T-helper 1 cell treated with Interleukin-12 subunit alpha and Interleukin-12 subunit beta and Interleukin-4 antibody, amounts not matched to agents 30 μg/mL and 1 μg/mL, for 36 hours (primary cell): ENCODE data around the gene MEF2B.
"Not testable (repeated sequence)": the region's sequence is repeated elsewhere in the genome, so short reads cannot be mapped to it uniquely, and the experiment has no call there.

ENCODE experiments used
- H3K27ac Mint-ChIP-seq: one replicate; pipeline ENCODE4 v1.8.0; 2021; ENCODE audit warnings: mild to moderate bottlenecking, mixed read lengths
- H3K27me3 Mint-ChIP-seq: one replicate; pipeline ENCODE4 v1.8.0; 2021; ENCODE audit warnings: low read depth, mixed read lengths
- H3K36me3 Mint-ChIP-seq: one replicate; pipeline ENCODE4 v1.8.0; 2021; ENCODE audit warnings: low read depth, mixed read lengths
- H3K4me1 Mint-ChIP-seq: one replicate; pipeline ENCODE4 v1.8.0; 2021; ENCODE audit warnings: low read depth, mixed read lengths
- H3K4me3 Mint-ChIP-seq: one replicate; pipeline ENCODE4 v1.8.0; 2021; ENCODE audit warnings: mild to moderate bottlenecking, moderate library complexity, mixed read lengths
- H3K9me3 Mint-ChIP-seq: one replicate; pipeline ENCODE4 v1.8.0; 2021; ENCODE audit warnings: mixed read lengths

MEF2B gene

GRCh38 chr19:19137556-19138108 is 32.4 kb downstream of the MEF2B start:
- Mint-ChIP-seq H3K4me3 (peak overlapping the region; percentile 98), H3K9me3 (no peaks in the 10 kb centered on the region), H3K27ac (peak overlapping the region; percentile 96), H3K4me1 (peaks cover 28% of the 10 kb centered on the region), H3K27me3 (no peaks in the 10 kb centered on the region), H3K36me3 (peaks cover 3% of the 10 kb centered on the region)

DNA sequence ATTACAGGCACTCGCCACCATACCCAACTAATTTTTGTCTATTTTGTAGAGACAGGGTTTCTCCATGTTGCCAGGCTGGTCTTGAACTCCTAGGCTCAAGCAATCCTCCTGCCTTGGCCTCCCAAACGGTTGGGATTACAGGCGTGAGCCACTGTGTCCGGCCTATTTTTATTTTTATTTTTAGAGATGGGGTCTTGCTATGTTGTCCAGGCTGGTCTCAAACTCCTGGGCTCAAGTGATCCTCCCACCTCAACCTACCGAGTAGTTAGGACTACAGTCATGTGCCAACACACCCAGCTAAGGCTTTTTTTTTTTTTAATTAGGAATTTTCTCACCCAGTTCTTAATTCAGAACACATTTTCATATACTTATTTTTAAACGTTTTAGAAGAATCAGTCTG is 34.4 kb downstream of the MEF2B start:
- Mint-ChIP-seq H3K36me3 (peaks cover 13% of the 10 kb centered on the region), H3K4me1 (peaks cover 28% of the 10 kb centered on the region)
- H3K27ac Mint-ChIP-seq, H3K27me3 Mint-ChIP-seq, H3K4me3 Mint-ChIP-seq, H3K9me3 Mint-ChIP-seq: not testable (repeated sequence)

DNA sequence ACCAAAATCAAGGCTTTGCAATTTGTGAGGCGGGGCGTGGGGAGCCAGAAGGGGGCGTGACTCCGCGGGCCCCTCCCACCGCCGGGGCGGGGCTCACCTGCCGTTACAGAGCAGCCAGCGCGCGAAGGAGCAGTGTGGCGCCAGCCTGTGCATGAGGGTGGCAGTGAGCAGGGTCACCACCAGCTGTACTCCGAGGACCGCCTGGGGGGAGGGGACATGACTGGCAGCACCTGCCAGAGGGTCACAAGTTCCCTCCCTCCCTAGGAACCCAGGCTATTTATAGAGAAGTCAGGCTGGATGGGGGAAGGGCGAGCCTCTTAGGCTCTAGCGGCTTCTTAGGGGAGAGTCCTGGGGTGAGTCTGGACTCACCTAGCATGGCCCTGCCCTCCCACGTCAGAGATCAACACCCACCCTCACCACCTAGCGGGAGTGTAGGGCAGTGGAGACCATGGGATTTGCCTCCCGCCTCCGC is 35.3 kb downstream of the MEF2B start:
- no peak overlapping the region for H3K4me3 Mint-ChIP-seq
- H3K27ac Mint-ChIP-seq = no peak overlapping the region
- H3K27me3 Mint-ChIP-seq = no peaks in the 10 kb centered on the region
- H3K4me1 Mint-ChIP-seq = peaks cover 28% of the 10 kb centered on the region
- H3K9me3 Mint-ChIP-seq = peaks cover 8% of the 10 kb centered on the region
- peaks cover 13% of the 10 kb centered on the region for H3K36me3 Mint-ChIP-seq

GRCh38 chr19:19133985-19134384 is 36.1 kb downstream of the MEF2B start:
- Mint-ChIP-seq H3K4me1 (peaks cover 22% of the 10 kb centered on the region), H3K27ac (no peak overlapping the region), H3K9me3 (peaks cover 8% of the 10 kb centered on the region), H3K27me3 (no peaks in the 10 kb centered on the region), H3K36me3 (peaks cover 13% of the 10 kb centered on the region), H3K4me3 (no peak overlapping the region)

DNA sequence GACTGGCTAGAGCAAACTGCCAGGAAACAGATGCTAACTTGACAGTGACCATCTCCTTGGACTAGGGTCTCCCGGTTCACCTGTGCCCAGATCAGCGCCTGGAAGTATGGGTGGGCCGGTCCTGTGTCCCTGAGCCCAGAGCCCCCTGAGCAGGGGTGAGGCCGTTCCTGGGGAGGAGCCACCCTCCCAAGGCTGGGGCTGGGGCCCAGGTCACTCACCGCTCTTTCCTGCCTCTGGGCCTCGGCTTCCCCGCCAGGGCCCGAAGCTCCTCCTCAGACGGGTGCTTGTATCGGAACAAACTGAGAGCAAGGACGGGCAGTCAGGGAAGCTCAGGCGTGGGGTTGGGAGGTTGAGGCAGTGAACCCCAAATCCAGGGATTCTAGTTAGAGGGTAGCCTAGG is 37.2 kb downstream of the MEF2B start:
- no peak overlapping the region for H3K4me3 Mint-ChIP-seq
- no peak overlapping the region for H3K27ac Mint-ChIP-seq
- H3K36me3 Mint-ChIP-seq = peaks cover 14% of the 10 kb centered on the region
- peaks cover 11% of the 10 kb centered on the region for H3K4me1 Mint-ChIP-seq
- H3K27me3 Mint-ChIP-seq = no peaks in the 10 kb centered on the region
- H3K9me3 Mint-ChIP-seq = peaks cover 8% of the 10 kb centered on the region

GRCh38 chr19:19131989-19132388 is 38.1 kb downstream of the MEF2B start:
- Mint-ChIP-seq H3K4me3 (no peak overlapping the region), H3K4me1 (peaks cover 5% of the 10 kb centered on the region), H3K27ac (no peak overlapping the region), H3K36me3 (peaks cover 15% of the 10 kb centered on the region), H3K9me3 (peaks cover 8% of the 10 kb centered on the region), H3K27me3 (no peaks in the 10 kb centered on the region)

DNA sequence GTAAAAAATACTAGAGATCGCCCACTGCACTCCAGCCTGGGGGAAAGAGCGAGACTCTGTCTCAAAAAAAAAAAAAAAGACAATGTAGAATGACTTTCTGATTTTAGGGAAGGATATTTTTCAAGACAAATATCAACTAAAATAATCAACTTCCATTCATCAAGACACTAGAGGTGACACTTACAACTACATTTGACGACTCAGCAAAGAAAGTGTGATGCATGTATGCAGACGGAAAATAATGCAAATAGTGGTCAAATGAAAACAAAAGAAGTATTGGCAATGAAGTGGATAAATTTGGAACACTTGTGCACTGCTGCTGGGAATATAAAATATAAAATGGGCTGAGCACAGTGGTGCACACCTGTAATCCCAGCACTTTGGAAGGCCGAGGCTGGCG is 44.0 kb downstream of the MEF2B start:
- H3K27ac Mint-ChIP-seq = no peak overlapping the region
- no peaks in the 10 kb centered on the region for H3K27me3 Mint-ChIP-seq
- H3K9me3 Mint-ChIP-seq = peaks cover 6% of the 10 kb centered on the region
- H3K36me3 Mint-ChIP-seq = peaks cover 9% of the 10 kb centered on the region
- no peak overlapping the region for H3K4me3 Mint-ChIP-seq
- H3K4me1 Mint-ChIP-seq = no peaks in the 10 kb centered on the region

DNA sequence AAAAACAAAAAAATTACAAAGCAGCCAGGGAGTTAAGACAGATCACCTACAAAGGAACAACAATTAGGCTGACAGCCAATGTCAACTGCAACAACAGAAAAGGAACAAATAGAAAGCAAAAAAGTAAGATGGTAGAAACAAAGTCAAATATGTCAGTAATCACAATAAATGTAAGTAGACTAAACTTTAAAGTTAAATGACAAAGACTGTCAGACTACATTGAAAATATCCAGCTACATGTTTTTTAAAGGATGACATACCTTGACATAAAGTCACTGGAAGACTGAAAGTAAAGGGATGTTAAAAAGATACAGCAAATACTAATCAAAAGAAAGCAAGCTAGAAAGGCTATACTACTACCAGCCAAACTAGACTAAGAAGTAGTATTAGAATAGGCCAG is 46.7 kb downstream of the MEF2B start:
- no peaks in the 10 kb centered on the region for H3K27me3 Mint-ChIP-seq
- no peak overlapping the region for H3K27ac Mint-ChIP-seq
- no peaks in the 10 kb centered on the region for H3K4me1 Mint-ChIP-seq
- H3K4me3 Mint-ChIP-seq = no peak overlapping the region
- H3K9me3 Mint-ChIP-seq = peaks cover 6% of the 10 kb centered on the region
- peaks cover 16% of the 10 kb centered on the region for H3K36me3 Mint-ChIP-seq

GRCh38 chr19:19122902-19123301 is 47.2 kb downstream of the MEF2B start:
- H3K4me1 Mint-ChIP-seq = no peaks in the 10 kb centered on the region
- peaks cover 6% of the 10 kb centered on the region for H3K9me3 Mint-ChIP-seq
- H3K36me3 Mint-ChIP-seq = peaks cover 15% of the 10 kb centered on the region
- no peaks in the 10 kb centered on the region for H3K27me3 Mint-ChIP-seq
- no peak overlapping the region for H3K4me3 Mint-ChIP-seq
- no peak overlapping the region for H3K27ac Mint-ChIP-seq

DNA sequence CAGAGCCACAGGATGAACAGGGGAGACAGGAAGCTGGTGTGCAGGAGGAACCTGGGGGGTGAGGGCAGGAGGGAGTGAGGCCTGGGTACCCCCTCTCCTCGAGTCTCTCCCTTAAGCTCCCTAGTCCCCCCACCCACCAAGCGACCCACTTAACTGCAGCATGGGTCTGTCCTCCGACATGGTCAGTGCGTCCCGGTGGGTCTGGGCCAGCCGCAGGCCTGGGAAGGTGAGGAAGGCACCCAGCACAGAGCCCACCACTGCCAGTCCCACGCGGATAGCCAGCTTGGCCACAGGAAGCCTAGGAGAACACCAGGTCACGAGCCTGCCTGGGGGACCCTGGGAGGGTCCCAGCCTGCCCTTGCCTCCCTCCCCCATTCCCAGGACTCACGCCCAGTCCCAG is 48.7 kb downstream of the MEF2B start:
- Mint-ChIP-seq H3K4me1 (no peaks in the 10 kb centered on the region), H3K9me3 (peaks cover 6% of the 10 kb centered on the region), H3K36me3 (peaks cover 14% of the 10 kb centered on the region), H3K27me3 (no peaks in the 10 kb centered on the region), H3K4me3 (no peak overlapping the region), H3K27ac (no peak overlapping the region)

GRCh38 chr19:19120308-19121231 is 49.5 kb downstream of the MEF2B start:
- no peaks in the 10 kb centered on the region for H3K4me1 Mint-ChIP-seq
- peaks cover 14% of the 10 kb centered on the region for H3K36me3 Mint-ChIP-seq
- H3K27ac Mint-ChIP-seq = no peak overlapping the region
- peaks cover 6% of the 10 kb centered on the region for H3K9me3 Mint-ChIP-seq
- H3K27me3 Mint-ChIP-seq = no peaks in the 10 kb centered on the region
- H3K4me3 Mint-ChIP-seq = no peak overlapping the region

DNA sequence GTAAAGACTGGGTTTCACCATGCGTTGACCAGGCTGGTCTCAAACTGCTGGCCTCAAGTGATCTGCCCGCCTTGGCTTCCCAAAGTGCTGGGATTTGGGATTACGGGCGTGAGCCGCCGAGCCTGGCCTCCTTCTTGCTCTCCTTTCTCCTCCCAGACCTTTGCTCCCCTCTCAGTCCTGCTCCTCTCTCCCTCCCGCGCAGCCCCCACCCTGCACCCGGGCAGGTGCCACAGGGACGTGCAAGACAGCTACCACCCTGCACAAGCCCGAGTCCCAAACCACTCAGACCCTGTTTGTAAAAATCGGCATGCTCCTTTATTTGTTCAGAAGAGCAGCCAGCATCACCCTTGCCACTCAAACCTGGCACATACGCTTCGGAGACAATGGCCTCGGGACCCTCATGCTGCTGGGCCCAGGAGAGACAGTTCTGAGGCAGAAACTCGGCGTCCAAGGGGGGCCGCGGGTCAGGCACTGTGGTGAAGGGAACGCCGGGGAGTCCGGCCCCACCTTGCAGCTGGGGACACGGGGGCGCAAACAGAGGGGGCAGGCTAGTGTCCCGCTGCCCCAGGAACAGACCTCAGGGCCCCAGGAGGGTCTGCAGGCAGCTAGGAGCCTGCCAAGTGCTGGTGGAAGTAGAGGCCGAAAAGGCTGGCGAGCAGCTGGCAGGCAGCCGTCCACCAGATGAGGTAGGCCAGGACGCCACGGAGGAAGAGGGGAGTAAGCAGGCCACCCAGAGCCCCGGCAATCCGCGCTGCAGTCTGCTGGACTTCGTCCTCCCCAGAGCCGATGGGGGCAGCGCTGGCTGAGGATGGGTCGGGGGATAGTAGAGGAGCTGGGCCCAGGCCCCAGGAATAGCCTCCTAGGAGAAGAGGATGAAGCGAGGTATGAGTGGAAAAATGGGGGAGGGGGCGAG is 50.5 kb downstream of the MEF2B start:
- Mint-ChIP-seq H3K4me3 (no peak overlapping the region), H3K27me3 (no peaks in the 10 kb centered on the region), H3K9me3 (peaks cover 6% of the 10 kb centered on the region), H3K4me1 (no peaks in the 10 kb centered on the region), H3K36me3 (peaks cover 14% of the 10 kb centered on the region), H3K27ac (no peak overlapping the region)

- Mint-ChIP-seq H3K27me3 (no peaks in the 10 kb centered on the region), H3K36me3 (peaks cover 7% of the 10 kb centered on the region), H3K27ac (no peak overlapping the region), H3K9me3 (no peaks in the 10 kb centered on the region), H3K4me1 (no peaks in the 10 kb centered on the region), H3K4me3 (no peak overlapping the region)
Observed at GRCh38 chr19:19115954-19116353, 54.1 kb downstream of the MEF2B start.

- Mint-ChIP-seq H3K36me3 (no peaks in the 10 kb centered on the region), H3K27ac (no peak overlapping the region), H3K4me1 (no peaks in the 10 kb centered on the region), H3K4me3 (no peak overlapping the region), H3K27me3 (no peaks in the 10 kb centered on the region), H3K9me3 (no peaks in the 10 kb centered on the region)
Observed at GRCh38 chr19:19113040-19113626, 56.9 kb downstream of the MEF2B start.
